Stimulated activated CD4-positive, alpha-beta T cell treated with anti-CD3 and anti-CD28 coated beads, Interleukin-15, amount 100 ng/mL, for 24 hours (primary cell): ENCODE measurements around the gene MKRN2.
"Not testable (repeated sequence)": the region's sequence is repeated elsewhere in the genome, so short reads cannot be mapped to it uniquely, and the experiment has no call there.

Experiments used
- DNase-seq: peaks from one replicate; pipeline ENCODE4 v3.0.0-alpha.2; 2020

The MKRN2 gene

GRCh38 chr3:12591456-12591855, 34.6 kb downstream of the MKRN2 start:
- no peak for DNase-seq

GRCh38 chr3:12591997-12592715, 35.3 kb downstream of the MKRN2 start:
- no peak for DNase-seq

- DNase-seq = no peak
Measured at GRCh38 chr3:12593473-12593872, 36.6 kb downstream of the MKRN2 start.

- no peak for DNase-seq
Measured at GRCh38 chr3:12598890-12599289, 42.0 kb downstream of the MKRN2 start.

- no peak for DNase-seq
Measured at GRCh38 chr3:12601072-12601471, 44.2 kb downstream of the MKRN2 start.

GRCh38 chr3:12603969-12604368, 47.1 kb downstream of the MKRN2 start:
- no peak for DNase-seq

GRCh38 chr3:12608376-12608775, 51.5 kb downstream of the MKRN2 start:
- no peak for DNase-seq

- DNase-seq = no peak
Measured at GRCh38 chr3:12611117-12611516, 54.2 kb downstream of the MKRN2 start.

- no peak for DNase-seq
Measured at GRCh38 chr3:12612514-12613226, 55.8 kb downstream of the MKRN2 start.

- no peak for DNase-seq
Measured at GRCh38 chr3:12613250-12613649, 56.4 kb downstream of the MKRN2 start.

GRCh38 chr3:12615266-12615665, 58.4 kb downstream of the MKRN2 start:
- DNase-seq = no peak

GRCh38 chr3:12618426-12618825, 61.5 kb downstream of the MKRN2 start:
- DNase-seq = no peak

- no peak for DNase-seq
Measured at GRCh38 chr3:12620305-12620704, 63.4 kb downstream of the MKRN2 start.

GRCh38 chr3:12620729-12621128, 63.8 kb downstream of the MKRN2 start:
- DNase-seq = no peak

- DNase-seq = no peak
Measured at GRCh38 chr3:12622335-12622734, 65.4 kb downstream of the MKRN2 start.

GRCh38 chr3:12624056-12624455, 67.2 kb downstream of the MKRN2 start:
- DNase-seq = no peak

GRCh38 chr3:12624964-12625363, 68.1 kb downstream of the MKRN2 start:
- DNase-seq = not testable (repeated sequence)

GRCh38 chr3:12627370-12627769, 70.5 kb downstream of the MKRN2 start:
- no peak for DNase-seq

GRCh38 chr3:12628813-12629212, 71.9 kb downstream of the MKRN2 start:
- no peak for DNase-seq

GRCh38 chr3:12629560-12629959, 72.7 kb downstream of the MKRN2 start:
- no peak for DNase-seq

GRCh38 chr3:12630292-12630691, 73.4 kb downstream of the MKRN2 start:
- DNase-seq = no peak

GRCh38 chr3:12630843-12631242, 74.0 kb downstream of the MKRN2 start:
- not testable (repeated sequence) for DNase-seq

GRCh38 chr3:12632523-12632922, 75.6 kb downstream of the MKRN2 start:
- no peak for DNase-seq

GRCh38 chr3:12633108-12633507, 76.2 kb downstream of the MKRN2 start:
- no peak for DNase-seq
